H1 (cell line): ENCODE measurements around the gene TGFA. TPM values are rescaled to one million over a fixed set of nuclear protein-coding genes. Genes with fewer than 3 reads are reported as not detected.

Experiments
- CTCF ChIA-PET: fragments of 300-600 bp; sonication (Branson Sonifier 250); formaldehyde crosslinking; loops from one replicate; lab custom pipeline; 2021; ENCODE audit not compliant: partially characterized antibody; lab: Charles Lee
- POLR2A ChIA-PET: fragments of 300-600 bp; sonication (Branson Sonifier 250); formaldehyde crosslinking; loops from one replicate; lab custom pipeline; 2021; ENCODE audit warnings: inconsistent platforms; ENCODE audit not compliant: partially characterized antibody; lab: Charles Lee
- DNase-seq, 2 experiments: peaks; one replicate each; pipeline versions ENCODE4 v3.0.0 to v3.0.0-alpha.2; 2010 to 2022; ENCODE audit warnings: low spot score in 2 of 2, low read depth in 1 of 2, mixed read lengths in 1 of 2
- FAIRE-seq: peaks from 2 replicates; lab custom pipeline; 2011; peaks lifted over from hg19 to GRCh38; lab: Jason Lieb, UNC
- H2AFZ ChIP-seq: 2 replicates; pipeline ENCODE4 v1.8.1; 2012; ENCODE audit warnings: low read length, inconsistent platforms
- H2AK5ac ChIP-seq: 2 replicates; pipeline ENCODE4 v1.6.1; 2013; ENCODE audit warnings: low read depth, low read length
- H2BK120ac ChIP-seq: replicated peaks from 2 replicates; pipeline ENCODE3; 2013; ENCODE audit warnings: low read depth, low read length, inconsistent platforms
- H2BK12ac ChIP-seq: 2 replicates; pipeline ENCODE4 v1.6.1; 2013; ENCODE audit warnings: low read depth, low read length
- H2BK15ac ChIP-seq: 2 replicates; pipeline ENCODE4 v1.6.1; 2013; ENCODE audit warnings: low read length
- H2BK20ac ChIP-seq: 2 replicates; pipeline ENCODE4 v1.6.1; 2013; ENCODE audit warnings: low read length
- H2BK5ac ChIP-seq: 2 replicates; pipeline ENCODE4 v1.6.1; 2013; ENCODE audit warnings: low read depth, low read length
- H3K14ac ChIP-seq: 2 replicates; pipeline ENCODE4 v1.6.1; 2013; ENCODE audit warnings: inconsistent platforms; ENCODE audit not compliant: insufficient read length
- H3K18ac ChIP-seq: 2 replicates; pipeline ENCODE4 v1.6.1; 2013; ENCODE audit warnings: low read length; ENCODE audit errors: extremely low read depth
- H3K23ac ChIP-seq: 2 replicates; pipeline ENCODE4 v1.6.1; 2013; ENCODE audit warnings: inconsistent platforms; ENCODE audit not compliant: insufficient read length
- H3K23me2 ChIP-seq: 2 replicates; pipeline ENCODE4 v1.6.1; 2013; ENCODE audit warnings: low read depth, low read length
- H3K27ac ChIP-seq: 2 replicates; pipeline ENCODE4 v1.6.1; 2011; ENCODE audit warnings: low read depth, low read length, inconsistent platforms
- H3K27me3 ChIP-seq, 4 experiments: replicated peaks in 1 of 4; 1 replicate in 1 of 4; 2 replicates in 3 of 4; pipeline versions ENCODE4 v1.6.1 to v1.8.1; 2011 to 2013; ENCODE audit warnings: low read length in 3 of 4, mild to moderate bottlenecking in 3 of 4, inconsistent platforms in 2 of 4, mixed read lengths in 2 of 4, moderate library complexity in 1 of 4; ENCODE audit not compliant: control insufficient read depth in 3 of 4, insufficient read depth in 3 of 4; ENCODE audit errors: extremely low read depth in 1 of 4
- H3K36me3 ChIP-seq, 4 experiments: 2 replicates each; pipeline versions ENCODE4 v1.6.1 to v1.8.1; 2011 to 2013; ENCODE audit warnings: mild to moderate bottlenecking in 4 of 4, low read length in 3 of 4, moderate library complexity in 2 of 4, control low read depth in 1 of 4, inconsistent platforms in 1 of 4; ENCODE audit not compliant: insufficient read depth in 4 of 4, control insufficient read depth in 2 of 4
- H3K4ac ChIP-seq: replicated peaks from 2 replicates; pipeline ENCODE3; 2013; ENCODE audit warnings: low read length, low read depth, mixed read lengths, inconsistent platforms; ENCODE audit not compliant: insufficient read length
- H3K4me1 ChIP-seq, 4 experiments: replicated peaks in 1 of 4; 1 replicate in 1 of 4; 2 replicates in 3 of 4; pipeline versions ENCODE4 v1.6.1 to v1.8.1; 2011 to 2013; ENCODE audit warnings: low read length in 3 of 4, inconsistent platforms in 2 of 4, mixed read lengths in 1 of 4; ENCODE audit not compliant: insufficient read depth in 4 of 4, control insufficient read depth in 3 of 4
- H3K4me2 ChIP-seq, 2 experiments: 2 replicates each; pipeline versions ENCODE4 v1.6.1 to v1.8.1; 2011 to 2013; ENCODE audit warnings: low read depth in 2 of 2, low read length in 2 of 2, control low read depth in 1 of 2, inconsistent platforms in 1 of 2, mild to moderate bottlenecking in 1 of 2; ENCODE audit not compliant: insufficient read depth in 1 of 2
- H3K4me3 ChIP-seq, 4 experiments: fragments of 200-600, 300-600 bp in 1 of 4; sonication (generic), shearing (Covaris generic), sonication (Bioruptor Twin) in 1 of 4; 2 replicates each; pipeline versions ENCODE4 v1.5.1 to v1.8.1; 2011 to 2016; ENCODE audit warnings: low read length in 4 of 4, low read depth in 3 of 4, control low read depth in 2 of 4, inconsistent platforms in 2 of 4, mild to moderate bottlenecking in 2 of 4, mixed read lengths in 1 of 4, moderate library complexity in 1 of 4; ENCODE audit not compliant: insufficient read depth in 2 of 4; ENCODE audit errors: extremely low read depth in 1 of 4
- H3K56ac ChIP-seq: replicated peaks from 2 replicates; pipeline ENCODE3; 2013; ENCODE audit warnings: low read depth, mild to moderate bottlenecking, mixed read lengths, low read length, inconsistent platforms; ENCODE audit not compliant: insufficient read length
- H3K79me1 ChIP-seq: 2 replicates; pipeline ENCODE4 v1.6.1; 2013; ENCODE audit warnings: low read depth, low read length, control low read depth
- H3K79me2 ChIP-seq, 2 experiments: 2 replicates each; pipeline versions ENCODE4 v1.6.1 to v1.8.1; 2012 to 2013; ENCODE audit warnings: low read length in 2 of 2, mild to moderate bottlenecking in 2 of 2, inconsistent platforms in 1 of 2; ENCODE audit not compliant: insufficient read depth in 2 of 2, control insufficient read depth in 1 of 2
- H3K9ac ChIP-seq, 4 experiments: replicated peaks in 1 of 4; 1 replicate in 1 of 4; 2 replicates in 3 of 4; pipeline versions ENCODE4 v1.6.1 to v1.8.1; 2011 to 2013; ENCODE audit warnings: low read depth in 3 of 4, low read length in 3 of 4, control low read depth in 2 of 4, mild to moderate bottlenecking in 2 of 4, moderate library complexity in 2 of 4, inconsistent platforms in 1 of 4; ENCODE audit errors: extremely low read depth in 1 of 4
- H3K9me3 ChIP-seq, 2 experiments: 2 replicates each; pipeline versions ENCODE4 v1.6.1 to v1.8.1; 2012 to 2013; ENCODE audit warnings: mild to moderate bottlenecking in 2 of 2, moderate library complexity in 2 of 2, control low read depth in 1 of 2, inconsistent platforms in 1 of 2, low read depth in 1 of 2, low read length in 1 of 2, mixed read lengths in 1 of 2; ENCODE audit not compliant: insufficient read depth in 2 of 2
- H4K20me1 ChIP-seq, 2 experiments: replicated peaks in 1 of 2; 2 replicates each; pipeline versions ENCODE3 to v1.8.1; 2011 to 2013; ENCODE audit warnings: inconsistent platforms in 2 of 2, low read length in 2 of 2, mild to moderate bottlenecking in 1 of 2; ENCODE audit not compliant: insufficient read depth in 2 of 2, control insufficient read depth in 1 of 2
- H4K5ac ChIP-seq: 2 replicates; pipeline ENCODE4 v1.6.1; 2013; ENCODE audit warnings: low read length, low read depth, mixed read lengths, inconsistent platforms; ENCODE audit not compliant: insufficient read length
- H4K8ac ChIP-seq: 2 replicates; pipeline ENCODE4 v1.8.0; 2013; ENCODE audit warnings: mild to moderate bottlenecking, moderate library complexity, low read length, inconsistent platforms; ENCODE audit not compliant: insufficient read depth; ENCODE audit errors: extremely low read depth
- H4K91ac ChIP-seq: replicated peaks from 2 replicates; pipeline ENCODE3; 2013; ENCODE audit warnings: low read length, mixed read lengths, inconsistent platforms; ENCODE audit not compliant: insufficient read length
- ASH2L ChIP-seq: fragments of 200-600, 300-600 bp; sonication (generic); IDR thresholded peaks from one replicate; pipeline ENCODE4 v1.7.1; 2017; ENCODE audit warnings: low read length
- BACH1 ChIP-seq: IDR thresholded peaks from 2 replicates; pipeline ENCODE4 v1.6.1; 2012; ENCODE audit warnings: low read length, improper control_type of control experiment
- BCL11A ChIP-seq, 2 experiments: IDR thresholded peaks; one replicate each; pipeline ENCODE4 v1.6.1; 2011; ENCODE audit warnings: low read depth in 2 of 2, low read length in 2 of 2, mild to moderate bottlenecking in 2 of 2
- KDM4A ChIP-seq: IDR thresholded peaks from one replicate; pipeline ENCODE4 v1.7.1; 2012; ENCODE audit warnings: low read depth, mild to moderate bottlenecking, moderate library complexity, low read length, inconsistent platforms; ENCODE audit not compliant: severe bottlenecking
- MAX ChIP-seq: IDR thresholded peaks from 2 replicates; pipeline ENCODE4 v1.6.1; 2012; ENCODE audit warnings: inconsistent platforms
- POLR2A ChIP-seq, 2 experiments: IDR thresholded peaks; 1 replicate in 1 of 2; 2 replicates in 1 of 2; pipeline ENCODE4 v1.6.1; 2011; ENCODE audit warnings: low read depth in 2 of 2, low read length in 2 of 2, mild to moderate bottlenecking in 2 of 2; ENCODE audit errors: control extremely low read depth in 1 of 2
- RAD21 ChIP-seq, 2 experiments: IDR thresholded peaks in 1 of 2; conservative IDR thresholded peaks in 1 of 2; 2 replicates each; pipeline ENCODE4 v1.6.1; 2011; ENCODE audit warnings: low read depth in 2 of 2, low read length in 2 of 2, improper control_type of control experiment in 1 of 2, inconsistent platforms in 1 of 2, mild to moderate bottlenecking in 1 of 2, moderate library complexity in 1 of 2
- RBBP5 ChIP-seq: IDR thresholded peaks from 2 replicates; pipeline ENCODE4 v1.7.1; 2012; ENCODE audit warnings: low read depth, mild to moderate bottlenecking, inconsistent platforms, low read length, moderate library complexity, borderline replicate concordance
- RFX5 ChIP-seq: IDR thresholded peaks from 2 replicates; pipeline ENCODE4 v1.6.1; 2011; ENCODE audit warnings: low read depth, low read length, improper control_type of control experiment, borderline replicate concordance
- SAP30 ChIP-seq: fragments of 300-600 bp; sonication (generic); IDR thresholded peaks from 2 replicates; pipeline ENCODE4 v1.7.1; 2012; ENCODE audit warnings: low read length, moderate library complexity, mild to moderate bottlenecking, inconsistent platforms; ENCODE audit not compliant: insufficient read depth, insufficient replicate concordance
- SP2 ChIP-seq: IDR thresholded peaks from 2 replicates; pipeline ENCODE4 v1.6.1; 2012; ENCODE audit warnings: mild to moderate bottlenecking, low read length, inconsistent platforms
- SP4 ChIP-seq: IDR thresholded peaks from 2 replicates; pipeline ENCODE4 v1.6.1; 2012; ENCODE audit warnings: low read length, inconsistent platforms
- SUZ12 ChIP-seq: fragments of 200-600 bp; sonication (generic); IDR thresholded peaks from 2 replicates; pipeline ENCODE4 v1.6.1; 2012; ENCODE audit warnings: mild to moderate bottlenecking, inconsistent platforms, low read length, moderate library complexity, mixed read lengths
- TBP ChIP-seq: IDR thresholded peaks from 2 replicates; pipeline ENCODE4 v1.6.1; 2011; ENCODE audit warnings: low read depth, low read length, improper control_type of control experiment
- TEAD4 ChIP-seq: IDR thresholded peaks from 2 replicates; pipeline ENCODE4 v1.6.1; 2012; ENCODE audit warnings: low read depth, low read length, inconsistent platforms, mixed read lengths
- WGBS, 2 experiments: shearing (Covaris generic) in 1 of 2; methylation state at CpG; one replicate each; pipeline versions ENCODE4 v1.1.6 to v1.1.7; 2013 to 2015; ENCODE audit warnings: low lambda C conversion rate in 2 of 2, mixed read lengths in 2 of 2, inconsistent platforms in 1 of 2, low coverage in 1 of 2, missing lambda C conversion rate in 1 of 2; ENCODE audit not compliant: insufficient replicate concordance in 2 of 2, insufficient coverage in 1 of 2, insufficient read length in 1 of 2; ENCODE audit errors: extremely low coverage in 1 of 2, missing lambda C conversion rate in 1 of 2; 5-methylcytosine and 5-hydroxymethylcytosine counted together
- polyA plus RNA-seq, 7 experiments: library from polyadenylated mRNA; depleted of rRNA in 3 of 7; stranded (reverse) in 5 of 7; unstranded in 2 of 7; fragments of >200 nt in 5 of 7; fragments of 200-250 nt in 2 of 7; gene quantifications; 1 replicate in 5 of 7; 2 replicates in 1 of 7; 4 replicates in 1 of 7; pipeline versions ENCODE4 v1.2.1 to v1.2.3, GENCODE V29; 2011 to 2013; ENCODE audit warnings: missing spikeins in 2 of 7, mixed read lengths in 2 of 7
- total RNA-seq: library from RNA; stranded (reverse); fragmentation: NEBNext Ultra II Directional; extraction: Animal tissue kit (Norgen Biotek cat#: 25700); gene quantifications from 2 replicates; pipeline ENCODE4 v1.2.1, GENCODE V29; 2021

TGFA gene
- total and polyA plus RNA-seq, 2 of the 8 experiments (the other 6 are each of a cell fraction or from before 2014, with no cell fraction given): 1.8 to 3.7 TPM

- H3K23ac ChIP-seq: no peak overlapping the region
- H3K9me3 ChIP-seq: no peaks in the 10 kb centered on the region
- WGBS, 2 experiments: 84 to 100% methylated on average over 1 to 7 of the region's 7 CpGs
- no peak overlapping the region for H4K91ac ChIP-seq
- no peak overlapping the region for H2BK5ac ChIP-seq
- no peak overlapping the region for H2BK120ac ChIP-seq
- no peaks in the 10 kb centered on the region for H4K20me1 ChIP-seq
- no peak overlapping the region for H2AK5ac ChIP-seq
- H3K23me2 ChIP-seq: no peaks in the 10 kb centered on the region; the same call in 1 of the 2 replicates
- H4K8ac ChIP-seq: no peak overlapping the region
- H3K9ac ChIP-seq: no peak overlapping the region
- FAIRE-seq: no peak
- peaks cover 0 to 3% (median 0%) of the 10 kb centered on the region in 4 experiments; a peak in 1 of 7 replicates for H3K27me3 ChIP-seq
- no peak overlapping the region for H3K18ac ChIP-seq
- no peak overlapping the region for H3K4me2 ChIP-seq
- no peak overlapping the region for H3K4me3 ChIP-seq
- no peak overlapping the region for H3K56ac ChIP-seq
- no peak for DNase-seq
- CTCF ChIA-PET: interaction anchor here (0.9 to 3.0 kb wide), 8 partner anchors 9 to 328 kb away, joined by 3 to 21 read pairs (median 4); no protein-coding TSS in a partner anchor
- POLR2A ChIA-PET: no interaction called here
- H3K14ac ChIP-seq: no peak overlapping the region
- H2BK15ac ChIP-seq: no peak overlapping the region
- H3K4ac ChIP-seq: no peak overlapping the region
- H4K5ac ChIP-seq: no peak overlapping the region
- H3K27ac ChIP-seq: no peak overlapping the region
- no peak overlapping the region for H2BK12ac ChIP-seq
- peaks cover 0 to 2% (median 0%) of the 10 kb centered on the region in 4 experiments; a peak in 2 of 7 replicates for H3K4me1 ChIP-seq
- no peak overlapping the region for H2AFZ ChIP-seq
- H3K36me3 ChIP-seq: no peaks in the 10 kb centered on the region
- H3K79me2 ChIP-seq: no peaks in the 10 kb centered on the region
- H2BK20ac ChIP-seq: no peak overlapping the region
- H3K79me1 ChIP-seq: no peaks in the 10 kb centered on the region
- TF ChIP-seq TEAD4 (no peak), SAP30 (no peak), RBBP5 (no peak), SUZ12 (no peak), TBP (no peak), RAD21 (IDR thresholded peaks at IDR 0.05 in 1 of 2, conservative IDR thresholded peaks at IDR 0.05 in 1 of 2; ENCODE audit: low read depth in 2 of 2, low read length in 2 of 2) (no peak), SP4 (no peak), BACH1 (no peak), SP2 (no peak), POLR2A (IDR thresholded peaks at IDR 0.05; ENCODE audit: control extremely low read depth in 1 of 2, low read depth in 2 of 2, low read length in 2 of 2) (no peak), ASH2L (no peak), MAX (no peak), BCL11A (IDR thresholded peaks at IDR 0.05; ENCODE audit: low read depth in 2 of 2, low read length in 2 of 2) (no peak), RFX5 (no peak), KDM4A (no peak)
Measured at GRCh38 chr2:70469961-70470360, 83.7 kb downstream of the TGFA start.
